8988T (cell line): ENCODE data around the gene NUP98.

ENCODE experiments used
- DNase-seq: peaks from one replicate; pipeline ENCODE4 v3.0.0; 2011

The NUP98 gene

DNA sequence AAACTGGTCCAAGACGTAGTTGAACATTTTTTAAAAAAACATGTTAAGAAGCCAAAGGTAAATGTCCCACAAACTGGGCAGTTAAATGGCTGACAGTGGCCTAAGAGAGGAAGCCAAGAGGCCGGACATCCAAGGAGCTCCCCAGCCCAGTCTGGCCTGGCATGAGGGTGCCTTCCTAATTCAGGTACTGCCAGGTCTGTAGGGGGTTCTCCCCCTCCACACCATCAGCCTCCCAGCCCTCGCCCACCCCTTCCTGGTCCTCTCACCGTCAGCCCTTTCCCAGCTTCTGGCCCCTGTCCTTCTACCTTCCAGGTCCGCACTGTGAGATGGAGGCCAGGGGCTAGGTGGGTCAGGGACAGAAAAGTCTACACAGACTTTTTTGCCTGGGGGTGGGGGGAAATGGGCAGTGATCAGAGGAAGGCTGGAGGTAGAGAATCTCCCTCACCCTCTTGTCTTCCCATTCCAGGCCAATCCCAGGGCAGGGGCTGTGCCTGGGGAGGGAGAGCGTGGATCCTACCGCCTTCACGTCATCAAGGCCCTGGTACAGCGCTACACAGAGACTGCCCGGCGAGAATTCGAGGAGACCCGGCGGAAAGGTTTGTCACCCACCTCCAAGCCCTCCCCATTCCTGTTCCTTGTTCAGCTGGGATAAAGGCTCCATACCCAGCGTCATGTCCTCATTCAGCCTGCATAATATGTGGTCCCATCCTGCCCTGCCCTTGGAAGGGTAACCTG is 161.5 kb downstream of the NUP98 start:
- DNase-seq = no peak

DNA sequence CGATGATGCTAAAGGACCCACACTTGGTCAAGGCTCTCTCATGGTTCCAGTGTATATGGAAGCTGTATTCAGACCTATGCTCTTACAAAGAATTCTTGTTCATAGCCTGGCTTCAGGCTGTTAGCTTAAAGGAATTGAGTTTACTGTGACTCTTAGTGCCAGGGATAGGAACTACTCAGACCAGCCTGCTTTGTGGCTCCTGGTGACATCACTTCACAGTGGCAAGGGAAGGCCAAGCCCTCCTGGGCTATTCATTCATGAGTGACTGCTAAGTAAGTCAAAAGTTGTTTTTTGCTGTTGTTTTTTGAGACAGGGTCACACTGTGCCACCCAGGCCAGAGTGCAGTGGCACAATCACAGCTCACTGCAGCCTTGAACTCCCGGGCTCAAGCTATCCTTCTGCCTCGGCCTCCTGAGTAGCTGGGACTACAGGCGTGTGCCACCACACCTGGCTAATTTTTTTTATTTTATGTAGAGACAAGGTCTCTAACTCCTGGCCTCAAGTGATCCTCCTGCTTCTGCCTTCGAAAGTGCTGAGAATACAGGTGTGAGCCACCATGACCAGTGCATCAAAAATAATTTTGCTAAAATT is 165.2 kb downstream of the NUP98 start:
- no peak for DNase-seq

DNA sequence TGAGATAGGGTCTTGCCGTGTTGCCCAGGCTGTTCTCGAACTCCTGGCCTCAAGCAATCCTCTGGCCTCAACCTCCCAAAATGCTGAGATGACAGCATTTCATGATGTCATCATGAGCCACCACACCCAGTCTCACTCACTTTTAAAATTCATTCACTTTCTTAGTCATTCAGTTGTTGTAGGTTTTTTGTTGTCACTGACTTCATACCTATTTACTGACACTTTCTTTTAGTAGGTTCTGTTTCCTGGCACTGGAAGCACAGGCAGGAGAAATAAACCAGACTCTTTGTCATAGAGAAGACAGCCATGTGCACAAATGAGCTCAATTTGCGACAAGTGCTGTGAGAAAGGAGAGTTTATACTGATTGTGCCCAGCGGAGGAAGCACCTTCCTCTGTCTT is 166.0 kb downstream of the NUP98 start:
- no peak for DNase-seq

DNA sequence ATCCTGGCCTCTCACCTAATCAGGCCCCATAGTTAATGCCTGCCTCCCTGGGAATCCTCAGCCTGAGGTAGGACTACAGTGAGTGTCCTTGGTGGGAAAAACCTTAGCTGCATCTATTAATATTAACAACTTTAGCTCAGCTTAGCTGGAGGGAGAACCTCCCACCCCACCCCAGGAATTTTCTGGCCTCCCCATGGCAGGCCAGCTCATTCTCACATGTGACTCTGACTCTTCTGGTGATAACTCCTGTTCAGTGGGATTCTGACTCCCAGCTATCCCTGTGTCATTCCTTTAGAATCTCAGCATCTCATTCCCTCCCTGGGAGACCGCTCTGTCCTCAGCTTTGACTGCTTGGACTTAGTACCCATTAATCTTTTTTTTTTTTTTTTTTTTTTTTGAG is 170.1 kb downstream of the NUP98 start:
- DNase-seq = no peak

DNA sequence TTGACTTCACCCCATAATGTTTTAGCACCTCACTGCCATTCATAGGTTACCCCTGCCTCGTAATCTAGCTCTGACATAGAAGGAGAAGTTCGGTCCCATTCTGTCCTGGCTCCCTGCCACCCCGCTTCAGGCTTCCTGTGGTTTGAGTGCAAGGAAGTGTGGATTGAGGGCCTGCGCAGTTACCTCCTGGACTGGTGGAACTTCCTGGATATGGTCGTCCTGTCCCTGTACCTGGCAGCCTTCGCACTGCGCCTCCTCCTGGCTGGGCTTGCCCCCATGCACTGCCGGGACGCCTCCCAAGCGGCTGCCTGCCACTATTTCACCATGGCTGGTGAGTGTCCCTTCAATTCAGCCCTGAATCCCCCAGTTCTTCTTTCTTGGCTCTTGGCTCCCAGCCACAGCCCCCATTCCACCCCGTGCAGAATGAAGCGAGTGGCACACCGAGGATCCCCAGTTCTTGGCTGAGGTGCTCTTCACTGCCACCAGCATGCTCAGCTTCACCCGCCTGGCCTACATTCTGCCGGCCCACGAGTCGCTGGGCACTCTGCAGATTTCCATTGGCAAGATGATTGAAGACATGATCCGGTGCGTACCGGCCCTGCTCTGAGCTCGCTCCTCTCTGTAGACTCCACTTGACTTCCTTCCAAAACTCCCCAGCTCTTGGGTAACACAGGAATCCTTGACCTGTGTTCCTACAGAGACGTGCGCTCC is 170.9 kb downstream of the NUP98 start:
- no peak for DNase-seq
